GM20431 (cell line): ENCODE data around the gene USP35.

ENCODE experiments used
- in situ Hi-C: fragments of 300-500 bp; cut with MseI, MboI; formaldehyde crosslinking; loops from one replicate; pipeline ENCODE4 v1.15.0; 2020; ENCODE audit warnings: low sequenced_read_pairs; ENCODE audit not compliant: unreplicated experiment

USP35 gene

GRCh38 chr11:78213526-78214330, 25.0 kb downstream of the USP35 start:
- in situ Hi-C loops, result no loop called here

GRCh38 chr11:78214331-78215194, 25.8 kb downstream of the USP35 start:
- in situ Hi-C loops, result no loop called here

DNA sequence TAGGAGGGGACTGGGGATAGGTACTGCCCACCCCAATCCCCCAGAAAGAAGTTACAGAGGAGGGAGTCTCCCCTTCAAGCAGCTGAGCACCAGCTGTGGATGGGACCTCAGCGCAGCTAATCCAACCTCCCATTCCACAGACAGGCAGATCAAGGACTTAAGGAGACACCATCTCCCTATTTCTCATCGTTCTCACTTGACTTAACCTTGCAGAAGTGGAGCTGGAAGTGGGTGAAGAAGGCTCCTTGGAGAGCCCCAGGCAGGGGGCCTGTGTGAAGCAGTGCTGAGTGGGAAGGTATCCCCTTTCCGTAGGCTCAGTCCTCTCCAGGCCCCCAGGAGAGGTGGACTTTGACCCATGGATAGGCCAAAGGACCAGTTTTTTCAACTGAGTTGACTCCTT, 27.3 kb downstream of the USP35 start:
- in situ Hi-C loops, result no loop called here

GRCh38 chr11:78216571-78217287, 28.0 kb downstream of the USP35 start:
- in situ Hi-C loops, result no loop called here

- in situ Hi-C loops, result no loop called here
Measured at GRCh38 chr11:78217650-78218541, 29.2 kb downstream of the USP35 start.

- in situ Hi-C loops, result no loop called here
Measured at GRCh38 chr11:78218707-78219492, 30.2 kb downstream of the USP35 start.

DNA sequence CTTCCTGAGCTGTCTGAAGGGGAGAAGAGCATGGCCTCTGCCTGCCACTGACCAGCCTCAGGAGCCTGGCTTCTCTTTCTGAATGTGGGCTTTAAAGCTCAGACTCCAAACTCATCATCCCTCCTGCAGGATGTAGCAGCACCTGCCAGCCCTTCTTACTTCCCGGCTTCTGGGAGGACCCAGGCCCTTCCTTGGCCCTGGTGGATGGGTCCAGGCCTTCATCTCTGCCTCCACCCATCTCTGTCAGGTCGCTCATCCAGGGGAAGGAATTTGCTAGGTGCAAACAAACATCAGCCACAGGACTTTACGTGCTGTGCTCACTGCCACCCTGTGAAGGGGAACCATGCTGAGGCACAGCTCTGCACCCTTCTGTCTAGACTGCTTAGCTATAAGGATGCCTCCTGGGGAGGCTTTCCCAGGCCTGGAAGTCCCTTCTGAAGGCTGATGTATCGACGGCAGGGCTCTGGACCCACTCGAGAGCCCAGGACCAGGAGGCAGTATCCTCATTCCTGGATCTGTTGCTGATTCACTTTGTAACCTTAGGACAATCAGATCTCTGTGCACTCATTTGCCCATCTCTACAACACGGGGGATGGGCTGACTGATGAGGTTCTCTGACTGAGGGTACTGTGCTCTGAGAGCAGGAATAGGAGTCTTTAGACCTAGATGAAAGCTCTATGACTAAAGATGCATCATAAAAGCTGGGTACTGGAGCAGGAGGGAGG, 30.9 kb downstream of the USP35 start:
- in situ Hi-C loops, result loop anchor here (10.0 kb wide), 1 partner anchor 345 kb away; no protein-coding TSS in a partner anchor

- in situ Hi-C loops, result loop anchor here (10.0 kb wide), 1 partner anchor 344 kb away; no protein-coding TSS in a partner anchor
Measured at GRCh38 chr11:78220218-78221157, 31.8 kb downstream of the USP35 start.

DNA sequence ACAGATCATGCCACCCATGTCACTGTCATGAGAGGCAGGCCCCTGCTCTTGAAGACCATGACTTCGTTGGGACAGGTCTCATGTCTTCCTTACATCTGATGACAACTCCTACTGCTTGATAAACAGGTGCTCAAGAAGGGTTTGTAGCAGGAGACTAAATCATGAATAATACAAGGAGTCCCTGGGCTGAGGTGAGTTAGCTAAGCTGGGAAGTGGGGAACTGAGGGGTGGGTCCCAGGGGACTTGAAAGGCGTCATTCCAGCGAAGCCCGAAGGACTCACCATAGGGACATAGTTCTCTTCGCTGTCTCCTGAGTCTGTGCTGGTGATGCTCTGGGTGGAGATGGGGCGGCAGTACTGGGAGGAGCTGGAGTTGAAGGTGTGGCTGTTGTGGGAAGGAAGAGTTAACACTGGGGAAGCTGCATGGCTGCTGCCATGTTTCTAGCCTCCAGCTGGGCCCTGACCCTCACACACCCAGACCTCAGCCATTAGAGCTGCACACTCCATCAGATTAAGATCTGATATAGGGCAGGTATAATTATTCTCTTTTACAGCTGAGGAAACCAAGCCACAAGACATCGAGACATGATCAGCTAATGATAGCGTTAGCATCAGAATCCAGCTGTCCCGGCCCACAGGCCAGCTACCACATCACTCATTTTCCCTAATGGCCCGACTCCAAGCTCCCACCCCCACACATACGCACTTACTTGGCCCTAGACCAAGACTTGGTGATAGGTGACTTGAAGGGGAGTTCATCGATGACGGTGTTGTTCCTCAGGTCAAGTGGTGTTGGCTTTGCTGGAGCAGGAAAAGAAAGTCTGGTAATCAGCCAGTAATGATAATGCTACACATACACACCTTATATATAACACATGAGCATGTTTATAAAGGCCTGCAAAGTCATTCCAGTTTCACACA, 32.9 kb downstream of the USP35 start:
- in situ Hi-C loops, result loop anchor here (10.0 kb wide), 1 partner anchor 343 kb away; no protein-coding TSS in a partner anchor

DNA sequence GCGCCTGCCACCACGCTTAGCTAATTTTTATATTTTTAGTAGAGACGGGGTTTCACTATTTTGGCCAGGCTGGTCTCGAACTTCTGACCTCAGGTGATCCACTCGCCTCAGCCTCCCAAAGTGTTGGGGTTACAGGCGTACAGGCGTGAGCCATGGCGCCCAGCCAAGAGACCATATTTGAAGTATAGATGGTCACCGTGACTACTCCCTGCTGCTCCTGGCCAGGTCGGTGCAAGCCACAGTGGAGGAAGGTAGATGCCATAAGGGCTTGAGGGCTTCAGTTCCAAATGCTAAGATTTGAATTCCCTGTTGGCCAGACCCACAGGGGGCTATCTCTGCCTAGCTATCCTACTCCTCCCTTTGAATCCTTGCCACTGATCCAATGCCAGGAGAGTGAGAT, 34.0 kb downstream of the USP35 start:
- in situ Hi-C loops, result loop anchor here (10.0 kb wide), 1 partner anchor 342 kb away; no protein-coding TSS in a partner anchor

GRCh38 chr11:78223320-78223954, 34.7 kb downstream of the USP35 start:
- in situ Hi-C loops, result loop anchor here (10.0 kb wide), 1 partner anchor 341 kb away; no protein-coding TSS in a partner anchor

DNA sequence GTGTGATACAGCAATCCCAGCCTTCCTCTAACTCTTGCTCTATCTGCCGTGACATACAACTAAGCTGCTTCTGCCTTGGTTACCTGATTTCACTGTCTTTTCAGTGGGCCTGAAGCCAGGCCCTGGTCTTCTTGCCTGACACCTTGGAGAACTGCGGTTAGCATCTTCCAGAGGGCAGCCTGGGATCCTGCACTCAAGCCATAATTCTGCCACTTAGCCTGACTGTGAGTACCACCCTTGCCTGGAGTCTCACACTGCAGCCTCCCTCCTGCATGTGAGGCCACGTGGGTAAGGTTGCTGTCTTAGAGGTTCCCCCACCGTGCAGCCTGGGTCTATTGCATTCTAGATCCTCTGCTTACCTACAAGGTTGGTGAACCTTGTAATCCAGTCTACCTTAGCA, 35.8 kb downstream of the USP35 start:
- in situ Hi-C loops, result loop anchor here (10.0 kb wide), 1 partner anchor 340 kb away; no protein-coding TSS in a partner anchor

GRCh38 chr11:78224906-78225420, 36.2 kb downstream of the USP35 start:
- in situ Hi-C loops, result loop anchor here (10.0 kb wide), 1 partner anchor 340 kb away; no protein-coding TSS in a partner anchor

GRCh38 chr11:78226684-78227680, 38.3 kb downstream of the USP35 start:
- in situ Hi-C loops, result loop anchor here (10.0 kb wide), 1 partner anchor 338 kb away; no protein-coding TSS in a partner anchor
